SK-N-SH (cell line): ENCODE data around the gene RPL29. TPM values are rescaled to one million over a fixed set of nuclear protein-coding genes. Genes with fewer than 3 reads are reported as not detected.

Experiments used
- CTCF ChIA-PET: fragments of 300-600, 350-600 bp; formaldehyde crosslinking; extraction: SDS; loops from one replicate; lab custom pipeline; 2021; lab: Yijun Ruan, JAX
- POLR2A ChIA-PET: fragments of 350-600 bp; sonication (Branson Sonifier 250); formaldehyde crosslinking; extraction: SDS; loops from one replicate; lab custom pipeline; 2020; ENCODE audit warnings: antibody characterized with exemption, inconsistent platforms; lab: Yijun Ruan, JAX
- DNase-seq: peaks from one replicate; pipeline ENCODE4 v3.0.0; 2012
- H2AFZ ChIP-seq: fragments of 200-600 bp; sonication (generic); 2 replicates; pipeline ENCODE4 v1.8.1; 2016; ENCODE audit warnings: antibody characterized with exemption, mild to moderate bottlenecking, low read depth
- H3F3A ChIP-seq: fragments of 200-600 bp; sonication (generic); replicated peaks from 2 replicates; pipeline ENCODE3; 2016; ENCODE audit warnings: antibody characterized with exemption, mild to moderate bottlenecking; ENCODE audit not compliant: insufficient read depth
- H3K27ac ChIP-seq, 2 experiments: fragments of 200-500 bp in 1 of 2; fragments of 200-600 bp in 1 of 2; sonication (Bioruptor generic) in 1 of 2; sonication (generic), shearing (Covaris generic) in 1 of 2; 2 replicates each; pipeline versions ENCODE4 v1.5.1 to v1.6.1; 2014 to 2016; ENCODE audit warnings: low read depth in 2 of 2, inconsistent platforms in 1 of 2, low read length in 1 of 2, mild to moderate bottlenecking in 1 of 2, mixed read lengths in 1 of 2
- H3K27me3 ChIP-seq: fragments of 200-600 bp; sonication (generic), shearing (Covaris generic); 2 replicates; pipeline ENCODE4 v1.6.1; 2016; ENCODE audit warnings: mixed run types; ENCODE audit not compliant: insufficient read depth
- H3K36me3 ChIP-seq, 2 experiments: fragments of 200-500 bp in 1 of 2; fragments of 200-600 bp in 1 of 2; sonication (Bioruptor generic) in 1 of 2; sonication (generic) in 1 of 2; replicated peaks in 1 of 2; 2 replicates each; pipeline versions ENCODE3 to v1.5.1; 2014 to 2016; ENCODE audit warnings: low read length in 1 of 2, mild to moderate bottlenecking in 1 of 2; ENCODE audit not compliant: insufficient read depth in 2 of 2, control insufficient read depth in 1 of 2
- H3K4me1 ChIP-seq, 2 experiments: fragments of 200-500 bp in 1 of 2; fragments of 200-600 bp in 1 of 2; sonication (Bioruptor generic) in 1 of 2; sonication (generic), shearing (Covaris generic) in 1 of 2; 2 replicates each; pipeline versions ENCODE4 v1.5.1 to v1.6.1; 2014 to 2016; ENCODE audit warnings: low read depth in 1 of 2, low read length in 1 of 2, mixed run types in 1 of 2; ENCODE audit not compliant: insufficient read depth in 2 of 2, control insufficient read depth in 1 of 2
- H3K4me2 ChIP-seq: fragments of 200-600 bp; sonication (generic), shearing (Covaris generic); 2 replicates; pipeline ENCODE4 v1.6.1; 2017; ENCODE audit warnings: mixed run types
- H3K4me3 ChIP-seq, 2 experiments: fragments of 200-500 bp in 1 of 2; fragments of 200-600 bp in 1 of 2; sonication (Bioruptor generic) in 1 of 2; sonication (generic), shearing (Covaris generic) in 1 of 2; 2 replicates each; pipeline versions ENCODE4 v1.5.1 to v1.8.1; 2014 to 2016; ENCODE audit warnings: low read depth in 2 of 2, inconsistent platforms in 1 of 2, low read length in 1 of 2, mild to moderate bottlenecking in 1 of 2, mixed read lengths in 1 of 2, moderate library complexity in 1 of 2
- H3K79me2 ChIP-seq: fragments of 200-600 bp; sonication (generic); 2 replicates; pipeline ENCODE4 v1.8.1; 2017; ENCODE audit warnings: mild to moderate bottlenecking; ENCODE audit not compliant: insufficient read depth
- H3K9ac ChIP-seq: fragments of 200-600 bp; sonication (generic); 2 replicates; pipeline ENCODE4 v1.6.1; 2017; ENCODE audit warnings: mixed run types
- H3K9me2 ChIP-seq: fragments of 200-600 bp; sonication (generic); 2 replicates; pipeline ENCODE4 v1.6.1; 2017; ENCODE audit warnings: mixed run types
- H3K9me3 ChIP-seq: fragments of 200-600 bp; sonication (generic); 2 replicates; pipeline ENCODE4 v1.6.1; 2017; ENCODE audit warnings: mixed run types, mild to moderate bottlenecking, moderate library complexity
- H4K20me1 ChIP-seq: fragments of 200-600 bp; sonication (generic); 2 replicates; pipeline ENCODE4 v1.6.1; 2017; ENCODE audit warnings: mild to moderate bottlenecking, mixed run types; ENCODE audit not compliant: insufficient read depth
- CHD2 ChIP-seq: fragments of 150-350 bp; IDR thresholded peaks from 2 replicates; pipeline ENCODE4 v1.6.1; 2018; ENCODE audit warnings: low read length; ENCODE audit not compliant: partially characterized antibody
- CTCF ChIP-seq: fragments of 200-600 bp; sonication (generic); IDR thresholded peaks from 2 replicates; pipeline ENCODE4 v1.6.1; 2017; ENCODE audit warnings: antibody characterized with exemption, mild to moderate bottlenecking, moderate library complexity
- ELF1 ChIP-seq: IDR thresholded peaks from 2 replicates; pipeline ENCODE4 v1.4.0; 2012
- FOSL2 ChIP-seq: IDR thresholded peaks from 2 replicates; pipeline ENCODE4 v1.4.0; 2012; ENCODE audit warnings: low read depth, mild to moderate bottlenecking, moderate library complexity, borderline replicate concordance
- FOXJ3 ChIP-seq: sonication (generic); formaldehyde crosslinking; IDR thresholded peaks from 2 replicates; pipeline ENCODE4 v1.5.1; 2020; ENCODE audit warnings: mild to moderate bottlenecking, missing genetic modification reagents
- FOXM1 ChIP-seq: IDR thresholded peaks from 2 replicates; pipeline ENCODE4 v1.4.0; 2012; ENCODE audit warnings: low read depth, mild to moderate bottlenecking
- GABPA ChIP-seq: IDR thresholded peaks from 2 replicates; pipeline ENCODE4 v1.4.0; 2012; ENCODE audit warnings: low read depth, mild to moderate bottlenecking
- IRF3 ChIP-seq: fragments of 150-350 bp; IDR thresholded peaks from 2 replicates; pipeline ENCODE4 v1.6.1; 2016; ENCODE audit warnings: mild to moderate bottlenecking, low read depth, low read length
- MAX ChIP-seq: IDR thresholded peaks from 2 replicates; pipeline ENCODE4 v1.4.0; 2012; ENCODE audit warnings: low read depth
- MEF2A ChIP-seq: IDR thresholded peaks from 2 replicates; pipeline ENCODE4 v1.4.0; 2012; ENCODE audit warnings: low read depth, borderline replicate concordance
- MXI1 ChIP-seq: IDR thresholded peaks from 2 replicates; pipeline ENCODE4 v1.6.1; 2012; ENCODE audit warnings: mild to moderate bottlenecking, low read depth, low read length, improper control_type of control experiment
- PBX3 ChIP-seq: IDR thresholded peaks from 2 replicates; pipeline ENCODE4; 2012
- RAD21 ChIP-seq: IDR thresholded peaks from 2 replicates; pipeline ENCODE4 v1.6.1; 2012; ENCODE audit warnings: mild to moderate bottlenecking, low read length
- RCOR1 ChIP-seq: fragments of 150-350 bp; IDR thresholded peaks from 2 replicates; pipeline ENCODE4 v1.6.1; 2017; ENCODE audit warnings: antibody characterized with exemption, low read length
- REST ChIP-seq: IDR thresholded peaks from 2 replicates; pipeline ENCODE4 v1.6.1; 2012; ENCODE audit warnings: mild to moderate bottlenecking, low read depth, low read length, moderate library complexity
- RFX5 ChIP-seq: IDR thresholded peaks from 2 replicates; pipeline ENCODE4 v1.6.1; 2012; ENCODE audit warnings: mild to moderate bottlenecking, improper control_type of control experiment, low read length
- RXRA ChIP-seq: IDR thresholded peaks from 2 replicates; pipeline ENCODE4 v1.4.0; 2012; ENCODE audit warnings: low read depth, mild to moderate bottlenecking, borderline replicate concordance
- SIN3A ChIP-seq: IDR thresholded peaks from 2 replicates; pipeline ENCODE4 v1.6.1; 2012; ENCODE audit warnings: low read depth, mild to moderate bottlenecking, low read length, moderate library complexity, borderline replicate concordance
- SMC3 ChIP-seq: IDR thresholded peaks from 2 replicates; pipeline ENCODE4 v1.6.1; 2012; ENCODE audit warnings: low read depth, low read length, improper control_type of control experiment
- TAF1 ChIP-seq: IDR thresholded peaks from 2 replicates; pipeline ENCODE4 v1.6.1; 2012; ENCODE audit warnings: low read depth, mild to moderate bottlenecking, low read length, moderate library complexity, borderline replicate concordance
- TCF12 ChIP-seq: IDR thresholded peaks from 2 replicates; pipeline ENCODE4 v1.4.0; 2012
- TEAD4 ChIP-seq: IDR thresholded peaks from 2 replicates; pipeline ENCODE4 v1.4.0; 2012; ENCODE audit warnings: mild to moderate bottlenecking, borderline replicate concordance; ENCODE audit not compliant: insufficient read depth
- USF1 ChIP-seq: IDR thresholded peaks from 2 replicates; pipeline ENCODE4 v1.4.0; 2012; ENCODE audit warnings: low read depth, borderline replicate concordance
- WGBS: methylation state at CpG from one replicate; pipeline ENCODE4 v1.1.6; 2017; ENCODE audit warnings: low lambda C conversion rate; 5-methylcytosine and 5-hydroxymethylcytosine counted together
- polyA plus RNA-seq, 3 experiments: library from polyadenylated mRNA; depleted of rRNA; stranded (reverse); fragments of >200 nt; gene quantifications; 2 replicates each; pipeline ENCODE4 v1.2.3, GENCODE V29; 2012

Gene RPL29
- polyA plus RNA-seq (2012; rRNA removed) = 3,173 and 3,642 TPM in 2 replicates
- polyA plus RNA-seq (2012; cell fraction: cytosol; rRNA removed) = 2,707 and 3,782 TPM in 2 replicates
- polyA plus RNA-seq (2012; cell fraction: nucleus; rRNA removed) = 883 and 941 TPM in 2 replicates

GRCh38 chr3:51995346-51996163, at the start of gene RPL29:
Gene RPL29, minus strand, starts transcription at chr3:51995895. Its CDS starts 434 bp downstream, at chr3:51995461.
- Histone ChIP-seq H3K79me2 (peaks cover 46% of the 10 kb centered on the region), H3K4me2 (peak within 1 kb of the TSS; percentile 95), H3K9ac (peak within 1 kb of the TSS; percentile 97), H3K4me1 (peaks cover 9 to 24% of the 10 kb centered on the region in 2 experiments; a peak in 3 of 4 replicates), H3K36me3 (peaks cover 23 to 25% of the 10 kb centered on the region in 2 experiments), H3K9me2 (no peaks in the 10 kb centered on the region), H3K4me3 (peak within 1 kb of the TSS; percentile 83 to 88), H2AFZ (peak within 1 kb of the TSS; percentile 87), H4K20me1 (0 out of 2 replicates have a peak, but pooled peaks cover 15% of the 10 kb centered on the region), H3K9me3 (no peaks in the 10 kb centered on the region), H3K27ac (peak within 1 kb of the TSS; percentile 83 to 88), H3K27me3 (no peaks in the 10 kb centered on the region), H3F3A (peaks cover 29% of the 10 kb centered on the region)
- ChIA-PET CTCF (interaction anchor here (0.9 to 3.9 kb wide), 14 partner anchors 9 to 316 kb away, joined by 3 to 23 read pairs (median 6); partner anchors contain the start of genes ABHD14A, ABHD14B, ACY1 and GPR62), POLR2A (interaction anchor here (0.5 to 4.8 kb wide), 35 partner anchors 9 to 292 kb away, joined by 3 to 42 read pairs (median 4); partner anchors contain the start of genes ABHD14A, ABHD14B, ACY1 and DUSP7)
- DNase-seq = peak; percentile 92
- 1% methylated on average over 25 of the region's 40 CpGs for WGBS
- peak; percentile 56; the same call in 1 of the 2 replicates for TF ChIP-seq USF1
- TF ChIP-seq FOXM1 = no peak
- TF ChIP-seq IRF3 = peak; percentile 42; the same call in 1 of the 2 replicates
- TF ChIP-seq MXI1 = peak; percentile 84
- TF ChIP-seq SIN3A = peak; percentile 83
- no peak for TF ChIP-seq RXRA
- TF ChIP-seq RAD21 = peak; percentile 11; the same call in 1 of the 2 replicates
- TF ChIP-seq CTCF = 0 out of 2 replicates have a peak, but pooled peaks have one; percentile 19
- peak; percentile 98 for TF ChIP-seq MAX
- no peak for TF ChIP-seq FOSL2
- no peak for TF ChIP-seq TEAD4
- TF ChIP-seq RFX5 = no peak
- peak; percentile 56 for TF ChIP-seq TCF12
- peak; percentile 99 for TF ChIP-seq TAF1
- TF ChIP-seq RCOR1 = peak; percentile 46; the same call in 1 of the 2 replicates
- TF ChIP-seq PBX3 = 0 out of 2 replicates have a peak, but pooled peaks have one; percentile 21
- TF ChIP-seq MEF2A = no peak; the same call in 1 of the 2 replicates
- TF ChIP-seq FOXJ3 (CRISPR knock-in tag) = no peak
- TF ChIP-seq SMC3 = peak; percentile 14; the same call in 1 of the 2 replicates
- peak; percentile 94 for TF ChIP-seq CHD2
- peak; percentile 98 for TF ChIP-seq ELF1
- peak; percentile 77 for TF ChIP-seq REST
- TF ChIP-seq GABPA = peak; percentile 100
